GM23338 (cell line): ENCODE results near the gene CCDC30. TPM values are rescaled to one million over a fixed set of nuclear protein-coding genes. Genes with fewer than 3 reads are reported as not detected.

ENCODE experiments used
- ATAC-seq: fragments of 200-7000 bp; cut with Tn5 transposase; 3 replicates; pipeline ENCODE4 v1.9.1; 2020
- DNase-seq: peaks from one replicate; pipeline ENCODE4 v3.0.0-alpha.2; 2015; ENCODE audit warnings: low spot score
- H2AFZ ChIP-seq: fragments of 200-600 bp; sonication (generic); 2 replicates; pipeline ENCODE4 v1.8.0; 2016; ENCODE audit warnings: antibody characterized with exemption, mild to moderate bottlenecking, moderate library complexity
- H3F3A ChIP-seq: fragments of 200-600 bp; sonication (generic); replicated peaks from 2 replicates; pipeline ENCODE4 v1.8.0; 2017; ENCODE audit warnings: antibody characterized with exemption, mixed run types, low read depth
- H3K27ac ChIP-seq: fragments of 200-600 bp; sonication (generic); 2 replicates; pipeline ENCODE4 v1.6.1; 2016; ENCODE audit warnings: low read depth
- H3K27me3 ChIP-seq: fragments of 200-600 bp; sonication (generic); 2 replicates; pipeline ENCODE4 v1.8.0; 2016; ENCODE audit warnings: mild to moderate bottlenecking, mixed run types, moderate library complexity; ENCODE audit not compliant: insufficient read depth
- H3K36me3 ChIP-seq: fragments of 200-600 bp; sonication (generic); 2 replicates; pipeline ENCODE4 v1.8.0; 2016; ENCODE audit warnings: mild to moderate bottlenecking; ENCODE audit not compliant: insufficient read depth
- H3K4me1 ChIP-seq: fragments of 200-600 bp; sonication (generic); 2 replicates; pipeline ENCODE4 v1.8.0; 2016; ENCODE audit warnings: mild to moderate bottlenecking, moderate library complexity; ENCODE audit not compliant: insufficient read depth
- H3K4me2 ChIP-seq: fragments of 200-600 bp; sonication (generic); 2 replicates; pipeline ENCODE4 v1.7.1; 2017; ENCODE audit warnings: mixed run types
- H3K4me3 ChIP-seq: fragments of 200-600 bp; sonication (generic); 2 replicates; pipeline ENCODE4 v1.6.1; 2016; ENCODE audit warnings: mixed run types
- H3K79me2 ChIP-seq: fragments of 200-600 bp; sonication (generic); replicated peaks from 2 replicates; pipeline ENCODE4 v1.8.0; 2017; ENCODE audit warnings: mild to moderate bottlenecking; ENCODE audit not compliant: insufficient read depth
- H3K9me2 ChIP-seq: fragments of 200-600 bp; sonication (generic); 2 replicates; pipeline ENCODE4 v1.8.0; 2017; ENCODE audit not compliant: insufficient read depth
- H4K20me1 ChIP-seq: fragments of 200-600 bp; sonication (generic); replicated peaks from 2 replicates; pipeline ENCODE4 v1.8.0; 2017; ENCODE audit warnings: mild to moderate bottlenecking; ENCODE audit not compliant: insufficient read depth
- H3K27ac Mint-ChIP-seq: 2 replicates; pipeline ENCODE4 v1.8.0; 2020; ENCODE audit warnings: inconsistent platforms, mild to moderate bottlenecking, moderate library complexity, mixed read lengths
- H3K27me3 Mint-ChIP-seq: 3 replicates; pipeline ENCODE4 v1.8.0; 2022; ENCODE audit warnings: low read depth, mild to moderate bottlenecking, moderate library complexity, mixed read lengths, inconsistent platforms; ENCODE audit not compliant: insufficient read depth, poor library complexity
- H3K36me3 Mint-ChIP-seq: 3 replicates; pipeline ENCODE4 v1.8.0; 2021; ENCODE audit warnings: low read depth, mild to moderate bottlenecking, inconsistent platforms, moderate library complexity, mixed read lengths
- H3K4me1 Mint-ChIP-seq: 3 replicates; pipeline ENCODE4 v1.8.0; 2020; ENCODE audit warnings: mild to moderate bottlenecking, inconsistent platforms, mixed read lengths
- H3K4me3 Mint-ChIP-seq: 3 replicates; pipeline ENCODE4 v1.8.0; 2021; ENCODE audit warnings: moderate library complexity, mild to moderate bottlenecking, inconsistent platforms, mixed read lengths
- H3K9me3 Mint-ChIP-seq: 3 replicates; pipeline ENCODE4 v1.8.0; 2020; ENCODE audit warnings: moderate library complexity, mild to moderate bottlenecking, inconsistent platforms, mixed read lengths
- CREB1 ChIP-seq: fragments of 250-450 bp; sonication (Bioruptor Pico); IDR thresholded peaks from 2 replicates; pipeline ENCODE4 v1.5.0; 2020; ENCODE audit warnings: low read depth, mild to moderate bottlenecking, moderate library complexity
- EZH2 ChIP-seq: fragments of 200-600 bp; sonication (generic); IDR thresholded peaks from one replicate; pipeline ENCODE4 v1.8.0; 2017; ENCODE audit warnings: antibody characterized with exemption, mild to moderate bottlenecking, low read depth; ENCODE audit not compliant: unreplicated experiment
- EZH2phosphoT487 ChIP-seq: fragments of 200-600 bp; sonication (generic); IDR thresholded peaks from one replicate; pipeline ENCODE4 v1.8.1; 2018; ENCODE audit warnings: antibody characterized with exemption; ENCODE audit not compliant: unreplicated experiment
- NANOG ChIP-seq: IDR thresholded peaks from 2 replicates; pipeline ENCODE4 v1.6.1; 2016; ENCODE audit warnings: antibody characterized with exemption, borderline replicate concordance
- ZNF462 ChIP-seq: fragments of 250-450 bp; sonication (Bioruptor Pico); IDR thresholded peaks from 2 replicates; pipeline ENCODE4 v1.5.0; 2020; ENCODE audit warnings: mild to moderate bottlenecking, moderate library complexity
- polyA plus RNA-seq: library from polyadenylated mRNA; unstranded; fragments of >200 nt; fragmentation: Nextera tagmentation; extraction: Ambion mirVana; gene quantifications from 2 replicates; pipeline ENCODE4 v1.2.1, GENCODE V29; 2016
- total RNA-seq: library from RNA; depleted of rRNA; stranded (reverse); fragments of >200 nt; shearing (Covaris generic); gene quantifications from 2 replicates; pipeline ENCODE4 v1.2.3, GENCODE V29; 2014
- TF ChIP-seq, protein P1 (sequence below), 2 experiments: fragments of 200-600 bp in 1 of 2; sonication (generic) in 1 of 2; conservative IDR thresholded peaks; 2 replicates each; pipeline versions ENCODE4 v1.5.1 to v1.6.1; 2016 to 2017; ENCODE audit warnings: antibody characterized with exemption in 2 of 2, low read depth in 2 of 2, mild to moderate bottlenecking in 2 of 2, moderate library complexity in 1 of 2

CCDC30 gene
- total and polyA plus RNA-seq, 2 experiments from 2014 or later = 0.56 to 1.8 TPM

DNA sequence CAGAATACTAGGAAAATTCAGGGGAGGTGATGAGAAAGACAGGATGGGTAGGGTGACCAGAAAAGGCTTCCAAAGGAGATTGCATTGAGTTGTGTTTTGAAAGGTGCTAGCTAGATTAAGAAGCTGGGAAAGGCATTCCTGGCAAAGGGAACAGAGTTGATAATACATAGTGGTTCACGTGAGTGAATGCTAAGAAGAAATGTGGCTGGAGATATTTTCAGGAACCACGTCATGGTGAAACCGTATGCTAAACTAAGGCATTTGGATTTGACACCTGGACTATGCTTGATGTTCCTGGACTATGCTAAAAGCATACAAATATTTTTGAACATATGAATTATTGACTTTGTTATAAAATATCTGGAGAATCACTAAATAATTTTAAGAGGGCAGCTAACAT lies 14.7 kb downstream of the CCDC30 start:
- peaks cover 2% of the 10 kb centered on the region; the same call in 1 of the 3 replicates for H3K4me1 Mint-ChIP-seq
- no peak overlapping the region for H3K27ac Mint-ChIP-seq
- no peaks in the 10 kb centered on the region for H3K9me3 Mint-ChIP-seq
- Histone ChIP-seq H3K36me3 (no peaks in the 10 kb centered on the region), H2AFZ (no peak overlapping the region), H3K27ac (no peak overlapping the region), H3K4me3 (no peak overlapping the region), H3K4me2 (no peak overlapping the region), H3K9me2 (no peaks in the 10 kb centered on the region), H3K79me2 (no peaks in the 10 kb centered on the region), H3F3A (no peaks in the 10 kb centered on the region), H3K27me3 (no peaks in the 10 kb centered on the region), H3K4me1 (no peaks in the 10 kb centered on the region), H4K20me1 (no peaks in the 10 kb centered on the region)
- no peak for DNase-seq
- H3K36me3 Mint-ChIP-seq = no peaks in the 10 kb centered on the region
- no peak for ATAC-seq
- TF ChIP-seq EZH2 = no peak
- TF ChIP-seq EZH2phosphoT487 = no peak
- H3K27me3 Mint-ChIP-seq = no peaks in the 10 kb centered on the region
- H3K4me3 Mint-ChIP-seq = no peak overlapping the region

DNA sequence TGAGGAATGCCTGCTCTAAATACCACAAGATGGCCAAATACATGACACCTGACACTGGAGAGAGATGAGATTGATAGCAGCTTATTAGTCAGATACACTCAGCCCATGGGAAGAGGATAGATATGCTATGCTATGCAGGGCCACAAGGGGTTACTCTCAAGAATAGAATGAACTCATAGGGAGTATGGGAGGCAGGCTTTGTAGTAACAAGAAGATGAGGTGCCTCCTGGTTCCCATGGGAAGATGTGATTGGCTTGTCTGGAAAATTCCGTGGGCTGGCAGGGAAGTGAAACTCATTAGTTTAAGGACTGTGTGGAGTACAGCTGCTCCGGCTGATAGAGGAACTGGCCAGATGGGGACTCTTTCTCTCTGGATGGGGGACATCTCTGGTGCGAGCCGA lies 16.5 kb downstream of the CCDC30 start:
- H3K27me3 ChIP-seq = no peaks in the 10 kb centered on the region
- H3K9me2 ChIP-seq = no peaks in the 10 kb centered on the region
- DNase-seq (peak; percentile 89), ATAC-seq (peak; percentile 100)
- no peaks in the 10 kb centered on the region for H4K20me1 ChIP-seq
- H3K79me2 ChIP-seq = no peaks in the 10 kb centered on the region
- Mint-ChIP-seq H3K9me3 (no peaks in the 10 kb centered on the region), H3K4me3 (no peak overlapping the region), H3K36me3 (no peaks in the 10 kb centered on the region), H3K27ac (no peak overlapping the region), H3K4me1 (peaks cover 2% of the 10 kb centered on the region; the same call in 1 of the 3 replicates), H3K27me3 (no peaks in the 10 kb centered on the region)
- TF ChIP-seq, protein P1, sequence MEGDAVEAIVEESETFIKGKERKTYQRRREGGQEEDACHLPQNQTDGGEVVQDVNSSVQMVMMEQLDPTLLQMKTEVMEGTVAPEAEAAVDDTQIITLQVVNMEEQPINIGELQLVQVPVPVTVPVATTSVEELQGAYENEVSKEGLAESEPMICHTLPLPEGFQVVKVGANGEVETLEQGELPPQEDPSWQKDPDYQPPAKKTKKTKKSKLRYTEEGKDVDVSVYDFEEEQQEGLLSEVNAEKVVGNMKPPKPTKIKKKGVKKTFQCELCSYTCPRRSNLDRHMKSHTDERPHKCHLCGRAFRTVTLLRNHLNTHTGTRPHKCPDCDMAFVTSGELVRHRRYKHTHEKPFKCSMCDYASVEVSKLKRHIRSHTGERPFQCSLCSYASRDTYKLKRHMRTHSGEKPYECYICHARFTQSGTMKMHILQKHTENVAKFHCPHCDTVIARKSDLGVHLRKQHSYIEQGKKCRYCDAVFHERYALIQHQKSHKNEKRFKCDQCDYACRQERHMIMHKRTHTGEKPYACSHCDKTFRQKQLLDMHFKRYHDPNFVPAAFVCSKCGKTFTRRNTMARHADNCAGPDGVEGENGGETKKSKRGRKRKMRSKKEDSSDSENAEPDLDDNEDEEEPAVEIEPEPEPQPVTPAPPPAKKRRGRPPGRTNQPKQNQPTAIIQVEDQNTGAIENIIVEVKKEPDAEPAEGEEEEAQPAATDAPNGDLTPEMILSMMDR (conservative IDR thresholded peaks at IDR 0.05; ENCODE audit: low read depth in 2 of 2) = peak; percentile 38 to 44
- no peak for TF ChIP-seq CREB1 (CRISPR knock-in tag)
- H3F3A ChIP-seq = no peaks in the 10 kb centered on the region
- H3K4me3 ChIP-seq = no peak overlapping the region
- H3K36me3 ChIP-seq = no peaks in the 10 kb centered on the region
- H3K4me1 ChIP-seq = no peaks in the 10 kb centered on the region
- H2AFZ ChIP-seq = no peak overlapping the region
- H3K27ac ChIP-seq = no peak overlapping the region
- no peak overlapping the region for H3K4me2 ChIP-seq

- Histone ChIP-seq H3K4me3 (no peak overlapping the region), H2AFZ (no peak overlapping the region), H3K4me2 (no peak overlapping the region), H3K79me2 (no peaks in the 10 kb centered on the region), H3K4me1 (no peaks in the 10 kb centered on the region), H3K27me3 (no peaks in the 10 kb centered on the region), H4K20me1 (no peaks in the 10 kb centered on the region), H3K9me2 (no peaks in the 10 kb centered on the region), H3K36me3 (no peaks in the 10 kb centered on the region), H3F3A (no peaks in the 10 kb centered on the region), H3K27ac (no peak overlapping the region)
- Mint-ChIP-seq H3K27me3 (no peaks in the 10 kb centered on the region), H3K36me3 (no peaks in the 10 kb centered on the region), H3K27ac (no peak overlapping the region), H3K4me1 (peaks cover 2% of the 10 kb centered on the region; the same call in 1 of the 3 replicates), H3K9me3 (no peaks in the 10 kb centered on the region), H3K4me3 (no peak overlapping the region)
- DNase-seq (no peak), ATAC-seq (no peak)
- TF ChIP-seq ZNF462 (CRISPR knock-in tag) (no peak), CREB1 (CRISPR knock-in tag) (no peak), NANOG (no peak), EZH2 (no peak), EZH2phosphoT487 (no peak)
Measured at GRCh38 chr1:42480921-42481320, 17.8 kb downstream of the CCDC30 start.
